ENCODE measurements around the gene MPRIP. TPM values are rescaled to one million over a fixed set of nuclear protein-coding genes. Genes with fewer than 3 reads are reported as not detected.

MPRIP gene
- total and polyA plus RNA-seq, 2 experiments from 2014 or later, result 91.7 to 202 TPM

GRCh38 chr17:17091276-17091675 is 49.0 kb downstream of the MPRIP start:
- Histone ChIP-seq H3K4me3 (no peak overlapping the region), H3K27ac (peak overlapping the region; percentile 46), H3K27me3 (no peaks in the 10 kb centered on the region), H3K36me3 (replicated peaks; ENCODE audit: insufficient read depth, low read depth) (no peaks in the 10 kb centered on the region), H4K20me1 (ENCODE audit: insufficient read depth, poor library complexity, severe bottlenecking) (peaks cover 21% of the 10 kb centered on the region), H3K9me2 (replicated peaks; ENCODE audit: insufficient read depth) (no peaks in the 10 kb centered on the region), H3K79me2 (peaks cover 98% of the 10 kb centered on the region), H3K4me1 (ENCODE audit: insufficient read depth) (peaks cover 28% of the 10 kb centered on the region), H3K9me3 (ENCODE audit: low read depth) (no peaks in the 10 kb centered on the region), H2AFZ (no peak overlapping the region), H3K4me2 (peak overlapping the region; percentile 36)
- TF ChIP-seq, protein P1, sequence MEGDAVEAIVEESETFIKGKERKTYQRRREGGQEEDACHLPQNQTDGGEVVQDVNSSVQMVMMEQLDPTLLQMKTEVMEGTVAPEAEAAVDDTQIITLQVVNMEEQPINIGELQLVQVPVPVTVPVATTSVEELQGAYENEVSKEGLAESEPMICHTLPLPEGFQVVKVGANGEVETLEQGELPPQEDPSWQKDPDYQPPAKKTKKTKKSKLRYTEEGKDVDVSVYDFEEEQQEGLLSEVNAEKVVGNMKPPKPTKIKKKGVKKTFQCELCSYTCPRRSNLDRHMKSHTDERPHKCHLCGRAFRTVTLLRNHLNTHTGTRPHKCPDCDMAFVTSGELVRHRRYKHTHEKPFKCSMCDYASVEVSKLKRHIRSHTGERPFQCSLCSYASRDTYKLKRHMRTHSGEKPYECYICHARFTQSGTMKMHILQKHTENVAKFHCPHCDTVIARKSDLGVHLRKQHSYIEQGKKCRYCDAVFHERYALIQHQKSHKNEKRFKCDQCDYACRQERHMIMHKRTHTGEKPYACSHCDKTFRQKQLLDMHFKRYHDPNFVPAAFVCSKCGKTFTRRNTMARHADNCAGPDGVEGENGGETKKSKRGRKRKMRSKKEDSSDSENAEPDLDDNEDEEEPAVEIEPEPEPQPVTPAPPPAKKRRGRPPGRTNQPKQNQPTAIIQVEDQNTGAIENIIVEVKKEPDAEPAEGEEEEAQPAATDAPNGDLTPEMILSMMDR (IDR thresholded peaks at IDR 0.05; ENCODE audit: poor library complexity), result no peak
- no peak for TF ChIP-seq EZH2phosphoT487 (IDR thresholded peaks at IDR 0.05; ENCODE audit: low read depth, severe bottlenecking, unreplicated experiment)
- TF ChIP-seq EZH2 (IDR thresholded peaks at IDR 0.05; ENCODE audit: borderline replicate concordance), result no peak
- DNase-seq (ENCODE audit: low spot score), result no peak
- 98% methylated on average over 11 of the region's 11 CpGs for WGBS (ENCODE audit: low lambda C conversion rate, missing lambda C conversion rate)

DNA sequence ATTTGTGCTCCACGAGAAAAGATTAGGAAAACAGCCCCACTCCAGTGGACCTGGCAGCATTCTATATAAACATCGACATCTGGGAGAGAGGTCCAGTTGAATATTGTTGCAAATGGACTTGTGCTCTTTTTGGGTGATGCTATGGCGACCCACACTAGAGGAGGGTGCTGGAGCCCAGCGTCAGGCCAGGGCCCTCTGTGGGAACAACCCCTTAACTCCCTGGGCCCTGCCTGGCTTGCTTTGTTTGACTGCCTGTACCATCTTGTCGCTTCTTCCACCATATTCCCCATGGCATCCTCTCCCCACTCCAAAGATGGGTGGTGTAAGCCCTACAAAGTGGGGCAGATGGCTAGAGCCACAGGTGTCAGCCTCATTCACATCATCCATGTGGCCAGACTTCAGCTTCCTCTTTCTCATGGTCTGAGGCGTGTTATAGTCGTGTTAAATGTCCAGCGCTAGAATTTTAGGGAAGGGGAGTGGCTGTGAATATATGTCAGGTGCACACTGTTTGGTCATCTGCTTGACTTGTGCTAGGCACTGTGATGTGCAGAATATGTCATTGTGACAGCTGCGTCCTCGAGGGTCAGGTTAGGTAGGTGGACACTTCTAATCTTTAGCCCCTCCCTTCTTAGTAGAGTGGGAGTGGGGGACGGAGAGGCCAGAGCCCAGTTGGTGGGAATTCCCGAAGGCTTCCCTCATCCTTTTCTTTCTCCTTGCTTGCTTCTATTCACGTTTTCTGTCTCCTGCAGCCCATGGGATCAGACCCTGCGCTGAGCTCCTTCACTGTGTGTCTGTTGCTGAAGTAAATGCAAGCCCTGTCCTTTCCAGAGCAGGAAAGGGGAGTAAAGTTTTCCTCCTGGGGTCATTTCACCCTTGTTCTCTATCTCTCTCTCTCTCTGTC is 49.8 kb downstream of the MPRIP start:
- H2AFZ ChIP-seq, result no peak overlapping the region
- 87% methylated on average over 14 of the region's 14 CpGs for WGBS (ENCODE audit: low lambda C conversion rate, missing lambda C conversion rate)
- H3K4me1 ChIP-seq (ENCODE audit: insufficient read depth), result peaks cover 34% of the 10 kb centered on the region
- H4K20me1 ChIP-seq (ENCODE audit: insufficient read depth, poor library complexity, severe bottlenecking), result peaks cover 21% of the 10 kb centered on the region
- H3K4me3 ChIP-seq, result no peak overlapping the region
- H3K36me3 ChIP-seq (replicated peaks; ENCODE audit: insufficient read depth, low read depth), result no peaks in the 10 kb centered on the region
- no peaks in the 10 kb centered on the region for H3K9me3 ChIP-seq (ENCODE audit: low read depth)
- peaks cover 94% of the 10 kb centered on the region for H3K79me2 ChIP-seq
- H3K27me3 ChIP-seq, result no peaks in the 10 kb centered on the region
- H3K4me2 ChIP-seq, result no peak overlapping the region
- no peak for DNase-seq (ENCODE audit: low spot score)
- H3K9me2 ChIP-seq (replicated peaks; ENCODE audit: insufficient read depth), result no peaks in the 10 kb centered on the region
- no peak overlapping the region for H3K27ac ChIP-seq
- TF ChIP-seq, protein P1 (IDR thresholded peaks at IDR 0.05; ENCODE audit: poor library complexity), result no peak
- TF ChIP-seq EZH2phosphoT487 (IDR thresholded peaks at IDR 0.05; ENCODE audit: low read depth, severe bottlenecking, unreplicated experiment), result no peak
- TF ChIP-seq EZH2 (IDR thresholded peaks at IDR 0.05; ENCODE audit: borderline replicate concordance), result no peak

- H3K27ac ChIP-seq, result peak overlapping the region; percentile 9
- no peaks in the 10 kb centered on the region for H3K9me3 ChIP-seq (ENCODE audit: low read depth)
- peaks cover 21% of the 10 kb centered on the region for H4K20me1 ChIP-seq (ENCODE audit: insufficient read depth, poor library complexity, severe bottlenecking)
Measured at GRCh38 chr17:17093764-17094163, 51.5 kb downstream of the MPRIP start.

More at GRCh38 chr17:17093764-17094163, 51.5 kb downstream of the MPRIP start:
- 84% methylated on average over 5 of the region's 5 CpGs for WGBS (ENCODE audit: low lambda C conversion rate, missing lambda C conversion rate)
- peaks cover 50% of the 10 kb centered on the region for H3K4me1 ChIP-seq (ENCODE audit: insufficient read depth)
- H3K79me2 ChIP-seq, result peaks cover 92% of the 10 kb centered on the region
- no peaks in the 10 kb centered on the region for H3K27me3 ChIP-seq
- H2AFZ ChIP-seq, result no peak overlapping the region
- H3K36me3 ChIP-seq (replicated peaks; ENCODE audit: insufficient read depth, low read depth), result no peaks in the 10 kb centered on the region
- no peak for DNase-seq (ENCODE audit: low spot score)
- no peak overlapping the region for H3K4me2 ChIP-seq
- H3K4me3 ChIP-seq, result no peak overlapping the region
- no peak for TF ChIP-seq EZH2 (IDR thresholded peaks at IDR 0.05; ENCODE audit: borderline replicate concordance)
- TF ChIP-seq EZH2phosphoT487 (IDR thresholded peaks at IDR 0.05; ENCODE audit: low read depth, severe bottlenecking, unreplicated experiment), result no peak
- TF ChIP-seq, protein P1 (IDR thresholded peaks at IDR 0.05; ENCODE audit: poor library complexity), result no peak
- no peaks in the 10 kb centered on the region for H3K9me2 ChIP-seq (replicated peaks; ENCODE audit: insufficient read depth)
